Esophagus muscularis mucosa (tissue), 4 donors: Measurements from ENCODE around the gene PACSIN3.
A peak's percentile ranks its signal among the peaks of the same experiment; 100 is the strongest.

Experiments
- CTCF ChIP-seq, 3 experiments: fragments of 200-600 bp in 2 of 3; fragments of 450-650 bp in 1 of 3; sonication (generic) in 2 of 3; IDR thresholded peaks; one replicate each; pipeline ENCODE4 v1.5.1; 2017 to 2019; ENCODE audit warnings: antibody characterized with exemption in 3 of 3, mild to moderate bottlenecking in 2 of 3, moderate library complexity in 1 of 3
- EP300 ChIP-seq: sonication (generic); formaldehyde crosslinking; IDR thresholded peaks from one replicate; pipeline ENCODE4 v1.6.1; 2017; ENCODE audit warnings: antibody characterized with exemption
- POLR2A ChIP-seq: fragments of 450-650 bp; IDR thresholded peaks from one replicate; pipeline ENCODE4 v1.6.1; 2017; ENCODE audit warnings: antibody characterized with exemption, moderate library complexity, mild to moderate bottlenecking, low read depth
- POLR2AphosphoS5 ChIP-seq, 2 donors: sonication (generic); formaldehyde crosslinking; IDR thresholded peaks; one replicate each; pipeline ENCODE4 v1.6.1; 2017; ENCODE audit warnings: antibody characterized with exemption in 2 of 2

- no peak for TF ChIP-seq POLR2A
- TF ChIP-seq CTCF (IDR thresholded peaks at IDR 0.05), result peak; percentile 49 to 68 (median 58)
- TF ChIP-seq EP300, result no peak
- TF ChIP-seq POLR2AphosphoS5 (IDR thresholded peaks at IDR 0.05), result peak in 1 of 2 donors; percentile 37
Measured at GRCh38 chr11:47161134-47161854, 24.9 kb downstream of the PACSIN3 start.
